ENCODE data around the gene SENP8.

- TF ChIP-seq POLR2A (IDR thresholded peaks at IDR 0.05) (no peak), CTCF (IDR thresholded peaks at IDR 0.05) (no peak)
Observed at GRCh38 chr15:72086920-72087648, 31.1 kb upstream of the SENP8 start.
